ENCODE measurements around the gene FNDC3A. TPM values are rescaled to one million over a fixed set of nuclear protein-coding genes. Genes with fewer than 3 reads are reported as not detected.

Gene FNDC3A
- total RNA-seq, 2 experiments from 2014 or later: 25.7 to 26.6 TPM

DNA sequence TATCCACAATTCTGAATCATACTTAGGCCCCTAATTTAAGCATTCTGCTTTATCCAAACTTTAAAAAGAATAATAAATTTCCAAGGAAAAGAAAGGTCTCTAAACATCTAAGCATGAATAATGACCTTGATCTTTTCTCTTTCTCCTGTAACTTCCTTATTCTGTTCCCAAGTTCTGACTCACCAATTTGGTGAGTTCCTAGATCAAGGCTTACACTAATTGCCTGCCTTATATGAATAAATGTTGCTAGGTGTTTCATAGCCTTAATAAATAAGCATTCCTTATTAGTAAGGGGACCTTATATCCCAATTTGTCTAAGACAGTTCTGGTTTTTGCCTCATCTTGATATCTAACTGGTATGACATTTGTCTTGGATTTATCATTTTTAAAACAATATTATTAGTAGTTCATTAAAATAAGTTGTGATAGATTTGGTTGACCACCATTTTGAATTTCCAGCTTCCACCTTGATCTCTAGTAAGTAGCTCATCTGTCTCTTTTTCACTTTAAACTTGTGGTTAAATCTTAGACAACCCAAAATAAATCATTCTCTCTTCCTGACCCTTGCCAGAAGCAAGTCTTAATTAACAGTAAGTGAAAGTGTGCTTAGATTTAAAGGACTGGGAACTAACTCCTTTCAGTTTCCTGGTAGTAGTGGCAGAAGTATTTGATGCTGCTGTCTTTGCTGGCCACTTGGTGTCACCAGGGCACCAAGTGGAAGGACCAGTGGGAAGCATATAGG, 123.2 kb downstream of the FNDC3A start:
- Mint-ChIP-seq H3K27ac (no peak overlapping the region), H3K4me1 (ENCODE audit: low read depth) (peaks cover 15% of the 10 kb centered on the region), H3K36me3 (ENCODE audit: low read depth) (peaks cover 1% of the 10 kb centered on the region), H3K9me3 (no peaks in the 10 kb centered on the region), H3K27me3 (no peaks in the 10 kb centered on the region), H3K4me3 (no peak overlapping the region)
- no peak for ATAC-seq
- ChIA-PET POLR2A (interaction anchor here (0.6 kb wide), 1 partner anchor 87 kb away, joined by 3 read pairs; no protein-coding TSS in a partner anchor), CTCF (interaction anchor here (0.7 to 2.5 kb wide), 10 partner anchors 11 to 345 kb away, joined by 3 to 11 read pairs (median 4); partner anchors contain the start of genes CAB39L and SETDB2)
- intact Hi-C loops (cut with micrococcal nuclease): no loop called here
- DNase-seq: peak; percentile 7
- TF ChIP-seq, protein P1, sequence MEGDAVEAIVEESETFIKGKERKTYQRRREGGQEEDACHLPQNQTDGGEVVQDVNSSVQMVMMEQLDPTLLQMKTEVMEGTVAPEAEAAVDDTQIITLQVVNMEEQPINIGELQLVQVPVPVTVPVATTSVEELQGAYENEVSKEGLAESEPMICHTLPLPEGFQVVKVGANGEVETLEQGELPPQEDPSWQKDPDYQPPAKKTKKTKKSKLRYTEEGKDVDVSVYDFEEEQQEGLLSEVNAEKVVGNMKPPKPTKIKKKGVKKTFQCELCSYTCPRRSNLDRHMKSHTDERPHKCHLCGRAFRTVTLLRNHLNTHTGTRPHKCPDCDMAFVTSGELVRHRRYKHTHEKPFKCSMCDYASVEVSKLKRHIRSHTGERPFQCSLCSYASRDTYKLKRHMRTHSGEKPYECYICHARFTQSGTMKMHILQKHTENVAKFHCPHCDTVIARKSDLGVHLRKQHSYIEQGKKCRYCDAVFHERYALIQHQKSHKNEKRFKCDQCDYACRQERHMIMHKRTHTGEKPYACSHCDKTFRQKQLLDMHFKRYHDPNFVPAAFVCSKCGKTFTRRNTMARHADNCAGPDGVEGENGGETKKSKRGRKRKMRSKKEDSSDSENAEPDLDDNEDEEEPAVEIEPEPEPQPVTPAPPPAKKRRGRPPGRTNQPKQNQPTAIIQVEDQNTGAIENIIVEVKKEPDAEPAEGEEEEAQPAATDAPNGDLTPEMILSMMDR (IDR thresholded peaks at IDR 0.05): peak; percentile 31

DNA sequence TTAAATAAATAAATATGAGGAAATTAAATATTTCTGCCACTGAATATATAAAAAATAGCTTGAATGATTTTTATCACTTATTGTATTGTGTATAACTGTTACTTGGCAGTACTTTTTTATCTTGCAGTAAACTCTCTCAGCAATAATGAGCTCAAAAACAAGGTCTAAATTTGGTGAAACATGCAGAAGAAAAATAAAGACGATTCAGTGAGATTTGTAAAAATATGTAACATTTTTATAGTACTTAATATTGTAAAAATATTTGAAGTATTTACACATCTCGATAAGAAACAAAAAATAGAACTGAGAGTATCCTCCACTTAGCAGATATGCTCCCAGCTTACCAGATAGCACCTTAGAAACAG, 123.8 kb downstream of the FNDC3A start:
- intact Hi-C loops (cut with micrococcal nuclease): no loop called here
- CTCF ChIA-PET: interaction anchor here (0.7 to 2.5 kb wide), 12 partner anchors 10 to 837 kb away, joined by 3 to 11 read pairs (median 3); partner anchors contain the start of genes CAB39L, SETDB2 and SPRYD7

GRCh38 chr13:49100637-49101570, 125.2 kb downstream of the FNDC3A start:
- no peak overlapping the region for H3K27ac Mint-ChIP-seq
- peaks cover 1% of the 10 kb centered on the region for H3K36me3 Mint-ChIP-seq (ENCODE audit: low read depth)
- no peaks in the 10 kb centered on the region for H3K9me3 Mint-ChIP-seq
- intact Hi-C loops (cut with micrococcal nuclease): no loop called here
- POLR2A ChIA-PET: no interaction called here
- CTCF ChIA-PET: interaction anchor here (1.2 to 2.5 kb wide), 2 partner anchors 180 to 836 kb away, joined by 3 to 11 read pairs; partner anchors contain the start of gene SPRYD7
- no peaks in the 10 kb centered on the region for H3K27me3 Mint-ChIP-seq
- ATAC-seq: no peak
- no peak for DNase-seq
- peaks cover 15% of the 10 kb centered on the region for H3K4me1 Mint-ChIP-seq (ENCODE audit: low read depth)
- no peak overlapping the region for H3K4me3 Mint-ChIP-seq
- TF ChIP-seq, protein P1 (IDR thresholded peaks at IDR 0.05): no peak

More for the DNA sequence above, 123.8 kb downstream of the FNDC3A start:
- no peak for DNase-seq
- TF ChIP-seq, protein P1 (IDR thresholded peaks at IDR 0.05): no peak
- POLR2A ChIA-PET: interaction anchor here (0.6 kb wide), 1 partner anchor 87 kb away, joined by 3 read pairs; no protein-coding TSS in a partner anchor
- Mint-ChIP-seq H3K36me3 (ENCODE audit: low read depth) (peaks cover 1% of the 10 kb centered on the region), H3K4me1 (ENCODE audit: low read depth) (peaks cover 15% of the 10 kb centered on the region), H3K4me3 (no peak overlapping the region), H3K27me3 (no peaks in the 10 kb centered on the region), H3K27ac (no peak overlapping the region), H3K9me3 (no peaks in the 10 kb centered on the region)
- ATAC-seq: no peak

- intact Hi-C loops (cut with micrococcal nuclease): no loop called here
Measured at GRCh38 chr13:49108196-49108595, 132.5 kb downstream of the FNDC3A start.

More at GRCh38 chr13:49108196-49108595, 132.5 kb downstream of the FNDC3A start:
- ATAC-seq: no peak
- Mint-ChIP-seq H3K4me1 (ENCODE audit: low read depth) (peaks cover 12% of the 10 kb centered on the region), H3K9me3 (no peaks in the 10 kb centered on the region), H3K36me3 (ENCODE audit: low read depth) (no peaks in the 10 kb centered on the region), H3K27ac (no peak overlapping the region), H3K27me3 (no peaks in the 10 kb centered on the region), H3K4me3 (no peak overlapping the region)
- POLR2A ChIA-PET: no interaction called here
- TF ChIP-seq, protein P1 (IDR thresholded peaks at IDR 0.05): no peak
- CTCF ChIA-PET: no interaction called here
- no peak for DNase-seq

All from activated CD8-positive, alpha-beta T cell treated with anti-CD3 and anti-CD28 coated beads for 36 hours (primary cell).